Measurements from ENCODE around the gene ANTXR2.
A peak's percentile ranks its signal among the peaks of the same experiment; 100 is the strongest.

The ANTXR2 gene

DNA sequence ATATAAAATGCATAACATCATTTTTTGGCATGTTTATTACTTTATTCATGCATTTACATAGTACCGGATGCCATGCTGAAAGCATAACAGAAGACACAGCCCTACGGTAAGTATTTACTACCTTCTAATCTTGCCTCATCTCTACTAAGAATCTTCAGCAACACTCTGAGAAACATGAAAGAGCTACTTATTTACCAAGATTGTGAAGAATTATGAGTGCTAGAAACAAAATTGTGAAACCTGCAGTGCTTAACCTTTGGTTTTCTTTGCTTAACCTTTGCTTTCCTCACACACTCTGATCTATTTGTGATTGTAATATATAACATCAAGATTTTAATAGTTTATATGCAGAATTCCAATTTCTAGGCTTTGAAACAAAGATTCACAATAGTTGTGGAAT lies 7.4 kb downstream of the ANTXR2 start:
- DNase-seq, result no peak

DNA sequence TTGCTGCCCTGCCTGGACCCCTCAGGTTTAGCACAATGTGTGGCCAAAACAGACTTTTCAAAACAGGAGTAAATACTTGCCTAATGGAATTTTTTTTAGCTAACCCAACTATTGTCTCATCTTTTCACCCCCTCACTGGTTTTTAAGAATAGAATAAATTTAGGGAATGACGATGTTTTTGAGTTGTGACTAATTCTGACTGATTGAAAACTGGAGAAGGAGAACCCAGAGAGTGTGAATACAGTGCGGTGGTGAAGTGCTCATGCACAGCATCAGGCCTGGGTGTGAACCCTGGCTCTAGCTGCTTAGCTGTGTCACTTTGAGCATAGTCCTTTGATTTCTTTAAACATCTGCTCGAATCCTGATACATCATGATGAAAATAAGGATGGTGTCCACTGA lies 10.5 kb downstream of the ANTXR2 start:
- DNase-seq, result no peak

DNA sequence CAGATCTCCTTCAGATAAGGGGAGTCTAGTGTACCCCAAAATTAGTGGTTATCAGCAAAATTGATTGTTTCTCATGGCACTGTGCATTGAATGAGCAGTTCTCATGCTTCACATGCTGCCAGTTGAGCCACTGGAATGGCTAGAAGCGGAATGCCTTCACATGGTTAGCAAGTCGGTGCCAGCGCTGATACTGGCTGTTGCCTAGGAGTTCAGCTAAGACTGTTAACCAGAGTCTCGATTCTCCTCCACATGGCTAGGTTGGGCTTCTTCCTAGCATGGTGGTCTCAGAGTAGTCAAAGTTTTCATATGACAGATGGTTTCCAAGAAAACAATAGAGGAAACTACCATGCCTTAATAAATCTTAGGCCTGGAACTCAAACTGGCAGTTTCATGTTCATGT lies 12.2 kb downstream of the ANTXR2 start:
- no peak for DNase-seq

DNA sequence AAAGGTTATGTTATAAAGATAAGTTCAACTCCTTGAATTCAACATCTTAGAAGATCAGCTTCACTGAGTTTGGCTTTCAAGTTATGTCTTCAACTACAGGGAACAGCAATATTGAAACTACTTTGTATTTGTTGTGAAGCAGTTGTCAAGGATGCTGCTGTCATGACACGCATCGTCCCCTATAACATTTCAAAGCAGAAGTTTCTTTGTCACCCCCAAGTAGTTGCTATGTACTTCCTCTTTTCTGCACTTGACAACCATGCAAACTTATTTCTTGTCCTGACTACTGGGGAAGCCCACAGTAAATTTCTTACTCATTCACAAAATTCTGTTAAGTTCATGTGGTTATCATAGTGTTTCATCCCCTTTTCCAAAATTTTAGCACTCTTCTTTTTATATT lies 14.3 kb downstream of the ANTXR2 start:
- no peak for DNase-seq

DNA sequence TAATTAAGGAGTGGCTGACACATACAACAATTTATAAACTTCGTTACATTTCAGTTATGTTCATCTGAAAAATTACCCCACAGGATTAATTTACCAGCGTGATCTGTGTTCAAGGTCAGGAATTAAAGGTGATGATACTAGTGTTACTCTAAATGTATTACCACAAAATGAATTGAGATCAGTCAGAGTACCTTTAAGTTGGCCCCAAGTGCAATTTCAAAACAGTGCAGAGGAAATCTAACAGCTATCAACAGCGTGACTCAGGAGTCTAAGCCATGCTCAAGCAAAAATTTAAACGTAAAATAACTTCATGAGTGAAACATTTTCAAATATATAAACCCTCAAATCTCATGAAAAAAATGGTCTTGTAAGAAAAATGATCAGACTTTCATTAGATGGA lies 18.7 kb downstream of the ANTXR2 start:
- DNase-seq, result no peak

DNA sequence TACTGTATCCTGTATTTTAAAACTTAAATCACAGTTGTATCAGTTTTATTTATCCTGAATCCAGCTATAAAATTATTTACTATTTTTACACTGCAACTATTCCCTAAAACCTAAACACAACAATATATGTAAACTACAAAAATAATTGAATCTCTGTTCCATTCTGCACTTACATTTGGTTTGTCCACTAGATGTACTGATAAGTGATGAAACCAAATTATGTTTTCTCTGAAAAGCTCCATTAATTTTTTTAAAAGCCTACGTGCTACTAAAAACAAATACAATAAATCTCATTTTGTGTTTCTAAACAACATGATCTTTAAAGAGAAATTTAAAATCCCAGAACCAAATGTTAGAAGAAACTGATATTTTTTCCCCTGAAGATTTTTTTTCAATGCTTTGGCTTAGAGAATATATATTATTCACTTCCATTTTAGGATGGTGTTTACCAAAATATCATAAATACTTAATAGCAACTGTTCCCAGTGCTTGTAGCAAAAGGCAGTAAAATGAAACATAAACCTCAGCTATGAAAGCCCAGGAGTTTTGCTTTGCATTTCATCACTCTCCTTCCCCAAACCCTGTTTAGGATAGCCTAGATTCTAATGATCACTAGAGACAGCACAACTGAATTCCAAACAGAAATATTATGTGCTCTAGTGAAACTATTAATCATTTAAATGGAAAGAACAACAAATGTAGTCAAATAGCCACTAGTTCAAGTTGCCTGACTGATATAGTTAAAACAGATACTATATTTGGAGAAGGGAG lies 19.7 kb downstream of the ANTXR2 start:
- DNase-seq, result no peak

DNA sequence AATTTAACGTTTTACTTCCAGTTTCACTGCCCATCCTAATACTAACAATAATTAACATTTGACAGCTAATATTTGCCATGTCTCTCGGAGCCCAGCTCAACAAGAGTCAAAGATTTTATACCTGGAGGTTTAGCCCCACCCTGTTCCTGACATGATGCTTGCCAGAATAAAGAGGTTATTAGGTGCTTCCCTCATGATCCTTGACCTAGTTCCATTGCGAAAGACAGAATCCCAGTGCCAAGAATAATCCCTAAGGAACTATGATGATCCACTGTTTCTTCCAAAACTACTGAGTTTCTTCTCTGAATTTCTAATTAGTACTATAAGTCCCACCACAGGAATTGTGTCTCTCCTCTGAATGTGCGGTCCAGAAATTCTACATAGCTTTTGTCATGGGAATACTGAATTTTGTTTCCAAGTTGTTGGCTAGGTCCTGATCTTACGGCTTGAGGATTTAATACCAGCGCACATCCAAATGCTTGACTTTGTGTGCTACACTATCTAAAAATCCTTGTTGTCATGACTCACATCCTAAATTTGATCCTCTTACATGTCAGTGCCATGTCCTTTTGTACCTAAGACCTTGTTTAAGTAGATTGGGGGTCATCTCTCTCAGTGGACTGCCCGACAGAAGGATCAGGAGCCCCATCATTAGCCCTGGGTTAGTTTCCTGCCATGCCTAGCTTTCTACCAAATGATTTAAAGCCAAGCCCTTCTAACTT lies 23.1 kb downstream of the ANTXR2 start:
- no peak for DNase-seq

DNA sequence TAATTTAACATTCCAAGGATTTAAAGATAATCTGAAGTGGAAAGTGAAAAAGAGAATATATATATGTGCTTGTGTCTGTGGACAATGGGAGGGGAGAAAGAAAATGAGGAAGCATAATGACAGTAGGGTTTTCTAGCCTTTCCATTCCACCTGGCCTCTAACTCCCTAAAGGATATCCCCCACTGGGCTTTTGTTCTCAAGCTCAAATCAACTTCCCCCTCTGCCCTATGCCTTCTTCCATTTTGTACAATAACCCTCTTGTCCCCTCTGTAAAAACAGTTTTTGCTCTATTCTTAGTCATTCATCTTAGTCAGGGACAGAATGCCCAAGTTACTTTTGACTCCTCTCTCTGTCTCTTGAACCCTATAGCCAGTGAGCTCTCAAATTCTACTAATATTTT lies 23.6 kb downstream of the ANTXR2 start:
- DNase-seq, result no peak

DNA sequence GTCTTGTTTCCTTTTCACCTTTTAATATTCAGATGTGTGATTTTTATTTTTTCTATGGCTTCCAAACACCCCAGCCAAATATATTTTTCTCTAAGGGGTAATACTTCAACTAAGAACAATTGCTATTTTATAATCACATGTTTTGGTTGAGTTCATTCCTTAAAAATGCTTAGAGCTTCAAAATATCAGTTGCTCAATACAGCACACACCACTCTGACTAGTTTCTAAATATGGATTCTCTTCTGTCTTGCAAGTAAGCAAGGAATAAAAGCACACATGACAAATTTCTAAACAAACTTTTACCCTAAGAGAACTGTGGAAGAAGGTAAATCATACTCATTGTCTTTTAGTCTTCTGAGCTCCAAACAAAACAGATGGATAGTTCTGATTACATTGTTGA lies 27.2 kb downstream of the ANTXR2 start:
- DNase-seq, result no peak

DNA sequence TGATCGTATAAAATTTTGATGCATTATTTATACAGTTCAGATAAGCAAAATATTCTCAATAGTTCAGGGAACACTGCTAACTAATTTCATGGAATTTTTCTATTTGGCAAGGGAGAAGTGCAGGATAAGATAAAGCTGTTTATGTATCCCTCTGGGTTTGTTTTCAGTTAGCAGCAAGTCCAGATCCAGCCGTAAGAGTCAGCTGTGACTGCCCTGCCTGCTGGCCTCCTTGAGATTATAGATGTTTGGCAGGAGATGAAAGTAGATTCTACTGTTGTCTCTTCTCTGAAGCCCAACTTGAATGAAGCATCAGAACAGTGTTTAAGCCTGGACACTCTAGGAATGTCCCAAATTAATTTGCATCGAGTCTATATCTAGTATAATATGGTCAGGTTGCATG lies 29.5 kb downstream of the ANTXR2 start:
- no peak for DNase-seq

DNA sequence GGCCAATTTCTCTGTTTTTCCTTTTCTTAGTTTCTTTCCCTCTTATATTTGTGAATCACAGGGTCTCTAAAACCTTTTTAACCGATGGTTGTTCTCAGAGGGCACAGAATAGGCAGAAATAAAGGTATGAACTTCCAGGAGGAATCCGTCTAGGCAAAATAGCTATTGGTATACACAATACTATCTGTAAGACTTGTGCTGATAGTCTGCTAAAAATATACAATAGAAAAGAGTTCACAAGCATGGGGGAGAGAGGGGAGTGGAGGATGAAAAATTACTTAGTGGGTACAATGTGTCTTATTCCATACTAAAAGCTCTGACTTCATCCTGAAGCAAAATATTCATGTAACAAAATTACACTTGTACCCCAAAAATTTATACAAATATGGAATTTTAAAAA lies 30.2 kb downstream of the ANTXR2 start:
- no peak for DNase-seq

DNA sequence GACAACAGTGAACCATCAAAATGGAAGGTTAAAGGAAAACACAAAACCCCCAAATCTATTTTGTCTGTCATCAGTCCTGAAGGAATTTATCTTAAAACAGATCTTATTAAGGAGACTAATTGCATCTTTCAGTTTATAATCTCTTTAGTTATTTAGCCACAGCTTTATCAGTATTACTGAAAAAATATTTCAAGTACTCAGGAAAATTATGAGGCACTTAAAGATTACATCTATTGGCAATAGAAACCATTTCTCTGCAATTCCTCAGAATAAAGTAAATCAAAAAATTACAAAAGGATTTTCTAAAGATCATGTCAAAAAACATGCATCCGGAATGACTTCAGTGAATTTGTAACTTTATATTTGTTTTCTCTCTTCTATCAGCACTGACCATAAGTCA lies 35.2 kb downstream of the ANTXR2 start:
- DNase-seq, result no peak

DNA sequence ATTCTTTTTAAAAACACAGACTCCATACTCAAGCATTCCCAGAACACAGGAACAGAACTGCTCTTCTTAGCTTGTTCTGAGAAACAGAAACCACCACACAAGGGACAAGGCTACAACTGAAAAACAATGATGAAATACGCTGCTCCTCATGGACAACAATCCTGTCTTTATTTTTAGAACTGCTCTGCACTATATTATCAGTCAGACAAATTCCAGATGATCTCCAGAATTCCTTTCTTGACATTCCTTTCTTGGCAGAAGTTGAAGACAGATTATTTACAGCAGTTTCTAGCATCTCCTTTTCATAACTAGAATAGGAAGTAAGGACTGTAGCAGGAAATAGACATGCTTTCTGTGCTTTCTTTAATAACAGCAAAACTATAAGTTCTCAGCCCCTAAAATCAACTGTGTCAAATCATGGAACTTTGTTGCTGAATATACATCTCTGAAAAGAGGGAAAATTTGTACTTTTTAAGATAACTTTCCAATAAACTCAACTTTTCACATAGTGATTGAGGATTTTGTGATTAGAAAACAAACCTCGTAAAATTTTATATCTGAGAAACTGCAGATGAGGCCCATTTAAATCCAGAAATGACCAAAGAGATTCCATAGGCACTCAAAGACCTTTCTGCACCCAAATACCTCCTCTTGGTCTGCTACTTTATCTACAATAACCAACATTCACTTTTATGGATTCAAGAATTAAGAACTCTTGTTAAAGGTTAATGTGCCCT lies 35.9 kb downstream of the ANTXR2 start:
- DNase-seq, result no peak

DNA sequence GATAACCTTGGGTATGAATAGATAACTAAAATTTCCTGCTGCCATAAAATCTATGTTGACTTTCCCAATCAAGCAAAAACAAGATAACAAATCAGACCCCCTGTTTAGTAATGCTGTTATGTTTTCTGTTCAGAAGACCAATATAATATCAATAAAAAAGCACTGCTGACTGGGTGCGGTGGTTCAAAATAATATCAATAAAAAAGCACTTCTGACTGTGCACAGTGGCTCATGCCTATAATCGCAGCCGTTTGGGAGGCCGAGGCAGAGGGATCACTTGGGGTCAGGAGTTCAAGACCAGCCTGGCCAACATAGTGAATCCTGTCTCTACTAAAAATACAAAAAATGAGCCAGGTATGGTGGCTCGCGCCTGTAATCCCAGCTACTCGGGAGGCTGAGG lies 36.7 kb downstream of the ANTXR2 start:
- DNase-seq, result no peak

DNA sequence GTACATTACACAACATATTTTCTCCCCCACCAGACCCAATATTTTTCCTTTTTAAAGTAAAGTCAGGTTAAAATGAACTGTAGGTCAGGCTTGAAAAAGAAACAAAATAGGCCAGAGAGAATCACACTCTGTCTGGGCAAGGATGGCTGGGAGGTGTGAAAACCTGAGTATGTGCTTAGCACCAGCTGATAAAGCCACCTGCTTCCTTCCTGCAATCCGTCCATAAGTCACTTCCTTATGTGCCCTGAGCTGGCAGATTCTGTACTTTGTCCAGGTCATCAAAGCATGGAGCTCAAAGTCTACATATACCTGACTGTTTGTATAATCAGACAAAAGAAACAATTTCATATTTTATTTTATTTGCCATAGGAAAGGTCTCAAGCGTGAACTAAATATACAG lies 37.7 kb downstream of the ANTXR2 start:
- no peak for DNase-seq

DNA sequence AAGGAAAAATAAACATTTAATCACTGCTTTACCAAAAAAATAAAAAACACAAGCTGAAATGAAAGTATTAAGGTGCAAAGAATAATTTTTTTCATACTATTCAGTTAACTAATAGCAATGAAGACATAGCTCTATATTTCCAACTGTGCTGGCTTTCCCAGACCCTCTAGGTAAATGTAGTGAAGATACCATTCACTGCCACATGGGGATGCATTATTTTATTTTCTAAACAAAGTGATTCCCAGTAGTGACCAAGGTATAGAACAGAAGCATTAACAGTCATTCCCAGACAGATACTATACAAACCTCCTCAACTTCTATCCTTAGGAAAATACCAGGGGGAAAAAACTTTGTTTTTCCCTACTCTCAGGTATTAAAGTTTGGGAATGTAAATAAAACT lies 39.4 kb downstream of the ANTXR2 start:
- DNase-seq, result no peak

DNA sequence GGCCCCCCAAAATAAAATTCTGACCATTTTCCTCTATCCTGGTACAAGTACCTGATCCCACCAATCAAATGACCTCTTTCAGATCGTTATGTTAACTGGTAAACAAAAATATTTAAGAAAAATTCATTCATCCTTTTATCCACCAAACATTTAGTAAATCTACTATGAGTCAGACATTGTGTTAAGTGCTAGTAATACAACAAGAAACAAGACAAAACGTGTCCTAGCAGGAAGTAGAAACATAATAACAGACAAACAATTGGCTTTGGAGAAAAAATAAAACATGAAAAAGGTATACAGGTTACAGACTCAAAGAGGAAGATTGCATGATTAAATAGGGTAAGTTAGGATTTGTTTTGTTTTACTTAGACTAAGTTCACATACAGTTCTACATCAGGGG lies 43.7 kb downstream of the ANTXR2 start:
- peak; percentile 4 for DNase-seq

DNA sequence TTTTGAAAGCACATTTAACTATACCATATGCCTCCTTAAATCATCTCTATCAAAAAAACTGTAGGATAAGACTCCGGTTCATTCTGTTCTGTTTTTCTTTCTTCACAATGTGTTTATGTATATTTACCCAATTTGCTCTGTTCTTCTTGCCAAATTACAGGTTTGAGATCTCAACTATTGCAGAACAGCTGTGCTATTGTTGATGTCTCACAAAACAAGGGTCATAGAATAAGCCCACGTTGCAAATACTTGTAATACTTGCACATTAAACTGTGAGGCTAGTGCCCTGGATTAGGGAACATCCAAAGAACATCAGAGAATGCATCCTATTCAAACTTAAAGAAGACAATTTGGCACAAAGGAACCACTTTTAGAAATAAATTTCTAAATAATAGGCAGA lies 45.4 kb downstream of the ANTXR2 start:
- peak; percentile 14 for DNase-seq

DNA sequence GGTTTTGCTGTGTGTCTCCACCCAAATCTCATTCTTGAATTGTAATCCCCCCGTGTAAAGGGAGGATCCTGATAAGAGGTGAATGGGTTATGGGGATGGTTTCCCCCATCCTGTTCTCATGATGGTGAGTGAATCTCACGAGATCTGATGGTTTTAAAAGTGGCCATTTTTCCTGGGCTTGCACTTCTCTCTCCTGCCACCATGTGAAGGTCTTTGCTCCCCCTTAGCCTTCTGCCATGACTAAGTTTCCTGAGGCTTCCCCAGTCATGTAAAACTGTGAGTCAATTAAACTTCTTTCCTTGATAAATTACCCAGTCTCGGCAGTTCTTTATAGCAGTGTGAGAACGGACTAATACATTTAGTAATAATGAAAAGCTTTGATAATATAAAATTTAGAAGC lies 46.9 kb downstream of the ANTXR2 start:
- DNase-seq, result no peak

DNA sequence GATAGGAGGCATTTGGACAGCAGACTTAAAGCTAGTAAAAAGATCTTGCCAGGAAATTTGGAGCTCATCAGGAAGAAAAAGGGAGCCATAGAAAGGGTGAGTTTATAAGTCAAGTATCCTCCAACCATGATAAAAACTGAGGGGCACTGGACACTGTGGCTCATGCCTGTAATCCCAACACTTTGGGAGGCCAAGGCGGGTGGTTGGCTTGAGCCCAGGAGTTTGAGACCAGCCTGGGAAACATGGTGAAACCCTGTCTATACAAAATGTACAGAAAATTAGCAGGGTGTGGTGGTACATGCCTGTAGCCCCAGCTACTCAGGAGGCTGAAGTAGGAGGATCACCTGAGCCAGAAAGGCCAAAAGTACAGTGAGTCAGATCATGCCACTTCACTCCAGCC lies 48.7 kb downstream of the ANTXR2 start:
- DNase-seq, result no peak

DNA sequence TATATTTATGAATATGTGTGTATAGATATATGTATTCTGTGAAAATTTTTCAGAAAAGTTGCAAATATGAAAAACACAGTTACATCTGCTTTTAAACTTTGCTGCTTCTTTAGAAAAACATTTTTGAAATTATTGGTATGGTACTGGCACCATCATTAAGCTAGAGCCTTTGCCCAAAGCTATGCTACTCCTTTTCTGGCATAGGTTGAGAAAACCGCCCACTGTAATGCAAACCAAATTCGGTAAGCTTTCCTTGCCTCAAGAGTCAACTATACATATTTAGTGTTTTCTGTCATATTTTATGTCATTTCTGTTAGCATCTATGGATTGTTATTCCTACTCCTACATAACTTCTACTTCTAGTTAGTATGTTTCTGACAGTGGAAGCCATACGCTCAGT lies 50.7 kb downstream of the ANTXR2 start:
- DNase-seq, result no peak

DNA sequence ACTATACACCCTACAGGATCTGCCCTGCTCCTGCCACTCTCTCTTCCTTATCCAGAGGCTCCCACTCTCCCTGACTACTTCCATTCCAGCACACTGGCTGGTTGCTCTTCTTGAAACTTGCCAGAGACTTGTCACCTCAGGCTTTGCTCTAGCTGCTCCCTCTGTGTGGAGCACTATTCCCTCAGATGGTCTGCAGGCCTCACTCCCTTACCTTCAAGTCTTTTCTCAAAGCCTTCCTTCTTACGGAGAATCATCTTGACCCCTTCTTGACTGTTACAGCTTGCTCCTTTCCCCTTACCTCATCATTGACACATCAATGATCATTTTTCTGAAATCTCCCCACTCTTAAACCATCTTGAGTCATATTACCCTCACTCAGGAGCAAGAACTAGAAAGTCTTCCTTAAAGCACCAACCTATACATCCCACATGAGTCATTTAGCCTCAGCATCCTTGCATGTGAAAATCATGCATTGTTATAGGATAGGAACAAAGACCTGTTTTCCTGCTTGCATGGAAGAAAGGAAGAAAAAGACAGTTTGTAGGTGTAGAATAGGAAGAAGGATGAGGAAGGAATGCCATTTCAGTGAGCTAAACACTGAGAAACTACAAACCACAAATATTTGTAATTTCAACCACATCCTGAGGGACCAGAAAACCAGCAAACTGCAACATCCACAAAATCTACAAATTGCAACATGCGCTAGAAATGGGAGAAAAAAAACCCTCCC lies 55.7 kb downstream of the ANTXR2 start:
- no peak for DNase-seq

DNA sequence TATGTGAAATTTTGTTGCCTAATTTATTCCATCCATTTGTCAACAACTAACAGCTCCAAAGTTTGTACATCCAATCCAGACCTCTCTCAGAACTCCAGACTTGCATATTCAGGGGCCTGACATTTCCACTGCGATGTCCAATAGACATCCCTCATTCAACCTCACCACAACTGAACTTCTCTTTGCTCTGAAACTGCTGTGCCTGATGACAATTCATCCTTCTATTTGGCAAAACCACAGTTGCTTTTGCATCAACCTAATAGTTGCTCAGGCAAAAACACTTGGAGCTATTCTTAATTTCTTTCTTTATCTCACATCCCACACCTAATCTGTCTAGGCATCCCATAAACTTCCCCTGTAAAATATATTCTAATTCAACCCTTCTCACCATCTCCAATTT lies 56.5 kb downstream of the ANTXR2 start:
- no peak for DNase-seq

All from NCI-H2171 treated with DMSO at 0.1 percent for 48 hours (cell line).